ENCODE results near the gene ARL16. TPM values are rescaled to one million over a fixed set of nuclear protein-coding genes. Genes with fewer than 3 reads are reported as not detected.
"Not testable (repeated sequence)": the region's sequence is repeated elsewhere in the genome, so short reads cannot be mapped to it uniquely, and the experiment has no call there.

Gene ARL16
- total RNA-seq, 1 experiment from 2014 or later, result 47.5 TPM

DNA sequence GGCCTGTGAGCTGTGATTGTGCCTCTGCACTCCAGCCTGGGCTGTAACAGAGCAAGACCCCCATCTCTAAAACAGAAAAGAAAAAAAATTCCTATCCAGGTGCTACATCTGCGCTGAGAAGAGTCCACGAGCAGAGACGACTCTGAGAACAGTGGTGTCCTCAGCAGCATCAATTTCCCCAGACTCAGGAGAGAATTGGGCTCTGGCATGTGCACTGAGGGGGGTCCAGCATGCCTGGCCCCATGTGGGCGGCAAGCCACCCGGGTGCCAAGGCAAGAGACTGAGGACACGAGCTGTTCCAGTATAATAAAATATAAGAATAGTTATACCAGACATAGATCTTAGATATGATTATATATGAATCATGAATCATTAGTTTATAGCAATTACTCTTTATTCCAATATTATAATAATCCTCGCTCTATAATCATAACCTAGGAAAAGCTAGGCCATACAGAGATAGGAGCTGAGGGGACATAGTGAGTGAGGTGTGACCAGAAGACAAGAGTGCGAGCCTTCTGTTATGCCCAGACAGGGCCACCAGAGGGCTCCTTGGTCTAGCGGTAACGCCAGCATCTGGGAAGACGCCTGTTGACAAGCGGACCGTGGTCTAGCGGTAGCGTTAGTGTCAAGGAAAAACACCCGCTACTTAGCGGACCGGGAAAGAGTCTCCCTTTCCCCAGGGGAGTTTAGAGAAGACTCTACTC, 7.9 kb downstream of the ARL16 start:
- peaks cover 22 to 34% of the 10 kb centered on the region in 2 experiments for H3K36me3 ChIP-seq (ENCODE audit: control insufficient read depth in 1 of 2, insufficient read depth in 2 of 2, low read length in 2 of 2)
- H4K20me1 ChIP-seq (ENCODE audit: insufficient read depth); H3K9me3 ChIP-seq (ENCODE audit: control insufficient read depth in 1 of 2, insufficient read depth in 1 of 2, low read depth in 1 of 2, low read length in 2 of 2); DNase-seq (ENCODE audit: low read depth, low spot score); H3K4me1 ChIP-seq (ENCODE audit: control insufficient read depth in 1 of 2, insufficient read depth in 2 of 2, low read length in 2 of 2); BruUV-seq (replicated peaks); H3K27me3 ChIP-seq (ENCODE audit: insufficient read depth, low read length); H3K27ac ChIP-seq (ENCODE audit: low read depth, low read length); H3K9me2 ChIP-seq (ENCODE audit: insufficient read depth); H3K4me3 ChIP-seq (replicated peaks in 1 of 2; ENCODE audit: low read depth in 1 of 2, low read length in 2 of 2); H3K4me2 ChIP-seq (ENCODE audit: low read length); H2AFZ ChIP-seq (ENCODE audit: low read depth, low read length, poor library complexity, severe bottlenecking); intact Hi-C loops (cut with micrococcal nuclease); H3K9ac ChIP-seq (ENCODE audit: low read length): not testable (repeated sequence)
- ATAC-seq, result peak; percentile 28; the same call in 1 of the 2 replicates
- CTCF ChIA-PET, result interaction anchor here (0.6 to 2.1 kb wide), 8 partner anchors 8 to 347 kb away, joined by 3 to 8 read pairs (median 3); partner anchors contain the start of genes ARL16, CENPX, HGS and LRRC45
- RAD21 ChIA-PET (ENCODE audit: low non-redundant PET in 1 of 2, low total read pairs in 2 of 2, uncharacterized antibody in 2 of 2, unreplicated experiment in 2 of 2), result interaction anchor here (0.6 to 1.0 kb wide), 3 partner anchors 8 to 119 kb away, joined by 3 to 5 read pairs (median 3); partner anchors contain the start of genes ARL16 (in 1 of the 2) and HGS (in 1 of the 2)
- H3K79me2 ChIP-seq (ENCODE audit: insufficient read depth, low read length), result peaks cover 21% of the 10 kb centered on the region; the same call in 1 of the 2 replicates
- POLR2A ChIA-PET, result interaction anchor here (1.2 to 1.4 kb wide), 2 partner anchors 8 to 9 kb away, joined by 5 to 9 read pairs; partner anchors contain the start of genes ARL16, CCDC137, HGS and OXLD1
- TF ChIP-seq CTCF (IDR thresholded peaks at IDR 0.05 in 2 of 3, conservative IDR thresholded peaks at IDR 0.05 in 1 of 3; ENCODE audit: borderline replicate concordance in 1 of 3, insufficient read depth in 1 of 3, low read depth in 2 of 3, low read length in 2 of 3), result peak in 2 of 3 experiments; percentile 51 to 60; a peak in 4 of 6 replicates

DNA sequence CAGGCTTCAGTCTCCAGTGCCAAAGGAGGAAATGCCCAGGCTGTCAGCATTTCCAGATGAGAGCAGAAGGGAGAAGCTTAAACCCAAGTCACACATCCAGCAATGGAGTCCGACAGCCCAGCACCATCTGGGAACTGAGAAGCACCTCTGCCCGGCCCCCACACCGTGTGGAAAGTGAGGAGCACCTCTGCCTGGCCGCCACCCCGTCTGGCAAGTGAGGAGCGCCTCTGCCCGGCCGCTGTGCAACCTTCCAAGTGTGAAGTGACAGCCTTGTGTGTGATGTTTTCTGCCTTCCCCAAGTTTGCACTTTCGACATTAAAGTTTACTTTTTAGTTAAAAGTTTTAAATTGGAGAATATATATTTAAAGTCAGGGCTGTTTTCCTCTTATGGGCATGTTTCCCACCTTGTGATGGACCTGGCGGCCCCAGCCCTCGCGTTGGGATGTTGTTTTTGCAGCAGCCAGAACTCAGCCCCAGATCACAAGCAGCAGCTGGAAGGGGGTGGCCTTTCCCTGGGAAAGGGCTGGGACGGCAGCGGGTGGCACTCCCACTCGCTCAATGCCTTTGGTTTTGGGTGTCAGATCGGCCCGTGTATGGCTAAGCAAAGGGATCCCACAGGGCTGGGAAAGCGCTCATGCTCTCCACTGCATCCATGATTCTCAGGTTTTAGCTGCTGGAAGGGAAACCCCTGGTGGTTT, 9.9 kb downstream of the ARL16 start:
- Histone ChIP-seq H3K79me2 (ENCODE audit: insufficient read depth, low read length) (peaks cover 40% of the 10 kb centered on the region), H3K4me1 (ENCODE audit: control insufficient read depth in 1 of 2, insufficient read depth in 2 of 2, low read length in 2 of 2) (no peaks in the 10 kb centered on the region), H3K9me3 (ENCODE audit: control insufficient read depth in 1 of 2, insufficient read depth in 1 of 2, low read depth in 1 of 2, low read length in 2 of 2) (no peaks in the 10 kb centered on the region), H3K27ac (ENCODE audit: low read depth, low read length) (no peak overlapping the region), H4K20me1 (ENCODE audit: insufficient read depth) (no peaks in the 10 kb centered on the region), H3K4me3 (replicated peaks in 1 of 2; ENCODE audit: low read depth in 1 of 2, low read length in 2 of 2) (no peak overlapping the region), H2AFZ (ENCODE audit: low read depth, low read length, poor library complexity, severe bottlenecking) (no peak overlapping the region), H3K4me2 (ENCODE audit: low read length) (no peak overlapping the region), H3K9ac (ENCODE audit: low read length) (no peak overlapping the region), H3K36me3 (ENCODE audit: control insufficient read depth in 1 of 2, insufficient read depth in 2 of 2, low read length in 2 of 2) (peaks cover 34 to 51% of the 10 kb centered on the region in 2 experiments), H3K9me2 (ENCODE audit: insufficient read depth) (no peaks in the 10 kb centered on the region), H3K27me3 (ENCODE audit: insufficient read depth, low read length) (no peaks in the 10 kb centered on the region)
- BruUV-seq (replicated peaks), result no TSS peak
- no peak for TF ChIP-seq ZFX (IDR thresholded peaks at IDR 0.05)
- 0 out of 2 replicates have a peak, but pooled peaks have one; percentile 15 for TF ChIP-seq POLR2AphosphoS5 (IDR thresholded peaks at IDR 0.05; ENCODE audit: low read depth, low read length)
- intact Hi-C loops (cut with micrococcal nuclease), result no loop called here
- POLR2A ChIA-PET, result no interaction called here
- RAD21 ChIA-PET (ENCODE audit: low non-redundant PET in 1 of 2, low total read pairs in 2 of 2, uncharacterized antibody in 2 of 2, unreplicated experiment in 2 of 2), result no interaction called here
- CTCF ChIA-PET, result interaction anchor here (0.6 to 2.1 kb wide), 2 partner anchors 10 to 353 kb away, joined by 3 to 8 read pairs; partner anchors contain the start of genes ARL16 and HGS
- ATAC-seq, result no peak
- no peak for DNase-seq (ENCODE audit: low read depth, low spot score)
